GM12892 (cell line): ENCODE measurements around the gene PTPN1.

Source experiments
- POLR2A ChIP-seq: IDR thresholded peaks from 2 replicates; pipeline ENCODE4 v1.6.1; 2011; ENCODE audit warnings: low read depth, low read length, control low read depth
- POLR2AphosphoS5 ChIP-seq: IDR thresholded peaks from 2 replicates; pipeline ENCODE4 v1.6.1; 2011; ENCODE audit warnings: low read depth, low read length, control low read depth

DNA sequence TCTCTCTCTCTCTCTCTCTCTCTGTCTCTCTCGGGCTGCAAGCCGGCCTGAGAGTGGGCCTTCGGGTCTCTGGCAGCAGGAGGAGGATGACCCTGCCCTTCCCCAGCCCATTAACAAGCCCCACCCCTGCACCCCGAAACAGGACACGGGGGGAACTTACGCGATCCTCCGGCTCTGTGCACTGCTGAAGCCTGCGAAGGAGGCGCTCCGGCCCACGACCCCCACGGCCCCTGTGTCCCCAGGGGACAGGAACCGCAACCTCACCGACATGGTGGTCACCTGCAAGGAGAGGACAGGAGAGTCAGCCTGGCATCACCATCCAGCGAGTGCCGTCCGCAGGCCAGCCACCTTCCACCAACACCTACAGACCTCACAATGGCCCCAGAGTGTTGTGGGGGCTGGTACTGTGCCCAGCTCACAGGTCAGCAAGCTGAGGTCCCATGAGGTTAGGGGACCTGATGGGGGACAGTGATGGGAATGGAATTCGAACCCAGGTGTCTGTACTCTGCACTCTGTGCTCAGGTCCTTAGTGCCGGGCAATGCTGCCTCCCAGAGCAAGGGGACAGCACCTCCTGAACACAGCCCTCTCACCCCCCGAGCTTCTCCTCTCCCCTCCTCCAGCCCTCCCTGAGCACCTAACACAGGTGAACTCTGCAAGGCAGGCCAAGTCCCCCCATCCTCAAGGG, 120.5 kb downstream of the PTPN1 start:
- TF ChIP-seq POLR2A (no peak), POLR2AphosphoS5 (no peak)
